Esophagus muscularis mucosa (tissue), 3 donors: Measurements from ENCODE around the gene DIDO1.

ENCODE experiments used
- POLR2A ChIP-seq: fragments of 450-650 bp; IDR thresholded peaks from one replicate; pipeline ENCODE4 v1.6.1; 2017; ENCODE audit warnings: antibody characterized with exemption, moderate library complexity, mild to moderate bottlenecking, low read depth
- TF ChIP-seq, protein P1 (sequence below), 3 experiments: fragments of 200-600 bp in 2 of 3; fragments of 450-650 bp in 1 of 3; sonication (generic) in 2 of 3; IDR thresholded peaks; one replicate each; pipeline ENCODE4 v1.5.1; 2017 to 2019; ENCODE audit warnings: antibody characterized with exemption in 3 of 3, mild to moderate bottlenecking in 2 of 3, moderate library complexity in 1 of 3

GRCh38 chr20:62828511-62829230 is 97.6 kb downstream of the DIDO1 start:
- TF ChIP-seq, protein P1, sequence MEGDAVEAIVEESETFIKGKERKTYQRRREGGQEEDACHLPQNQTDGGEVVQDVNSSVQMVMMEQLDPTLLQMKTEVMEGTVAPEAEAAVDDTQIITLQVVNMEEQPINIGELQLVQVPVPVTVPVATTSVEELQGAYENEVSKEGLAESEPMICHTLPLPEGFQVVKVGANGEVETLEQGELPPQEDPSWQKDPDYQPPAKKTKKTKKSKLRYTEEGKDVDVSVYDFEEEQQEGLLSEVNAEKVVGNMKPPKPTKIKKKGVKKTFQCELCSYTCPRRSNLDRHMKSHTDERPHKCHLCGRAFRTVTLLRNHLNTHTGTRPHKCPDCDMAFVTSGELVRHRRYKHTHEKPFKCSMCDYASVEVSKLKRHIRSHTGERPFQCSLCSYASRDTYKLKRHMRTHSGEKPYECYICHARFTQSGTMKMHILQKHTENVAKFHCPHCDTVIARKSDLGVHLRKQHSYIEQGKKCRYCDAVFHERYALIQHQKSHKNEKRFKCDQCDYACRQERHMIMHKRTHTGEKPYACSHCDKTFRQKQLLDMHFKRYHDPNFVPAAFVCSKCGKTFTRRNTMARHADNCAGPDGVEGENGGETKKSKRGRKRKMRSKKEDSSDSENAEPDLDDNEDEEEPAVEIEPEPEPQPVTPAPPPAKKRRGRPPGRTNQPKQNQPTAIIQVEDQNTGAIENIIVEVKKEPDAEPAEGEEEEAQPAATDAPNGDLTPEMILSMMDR (IDR thresholded peaks at IDR 0.05), result no peak
- no peak for TF ChIP-seq POLR2A
